ENCODE data around the gene SECISBP2L.

DNA sequence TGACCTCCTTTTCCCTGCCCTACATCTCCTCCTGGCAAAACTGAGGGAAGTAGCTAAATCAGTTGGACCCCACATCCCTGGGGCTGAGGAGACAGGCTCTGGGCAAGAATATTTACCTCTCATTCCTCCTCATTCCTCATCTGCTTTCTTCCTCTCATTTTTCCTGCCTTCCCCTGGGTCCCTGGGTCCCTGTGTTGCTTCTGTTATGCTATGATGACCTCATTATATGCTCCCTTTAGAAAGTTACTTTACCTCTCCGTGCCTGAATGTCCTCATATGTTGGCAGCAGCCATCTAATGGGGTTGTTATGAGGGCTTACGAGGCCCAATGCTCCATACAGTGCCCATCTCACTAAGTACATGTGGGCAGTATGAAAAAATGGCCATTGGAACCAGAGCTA, 81.3 kb downstream of the SECISBP2L start:
- TF ChIP-seq, protein P1, sequence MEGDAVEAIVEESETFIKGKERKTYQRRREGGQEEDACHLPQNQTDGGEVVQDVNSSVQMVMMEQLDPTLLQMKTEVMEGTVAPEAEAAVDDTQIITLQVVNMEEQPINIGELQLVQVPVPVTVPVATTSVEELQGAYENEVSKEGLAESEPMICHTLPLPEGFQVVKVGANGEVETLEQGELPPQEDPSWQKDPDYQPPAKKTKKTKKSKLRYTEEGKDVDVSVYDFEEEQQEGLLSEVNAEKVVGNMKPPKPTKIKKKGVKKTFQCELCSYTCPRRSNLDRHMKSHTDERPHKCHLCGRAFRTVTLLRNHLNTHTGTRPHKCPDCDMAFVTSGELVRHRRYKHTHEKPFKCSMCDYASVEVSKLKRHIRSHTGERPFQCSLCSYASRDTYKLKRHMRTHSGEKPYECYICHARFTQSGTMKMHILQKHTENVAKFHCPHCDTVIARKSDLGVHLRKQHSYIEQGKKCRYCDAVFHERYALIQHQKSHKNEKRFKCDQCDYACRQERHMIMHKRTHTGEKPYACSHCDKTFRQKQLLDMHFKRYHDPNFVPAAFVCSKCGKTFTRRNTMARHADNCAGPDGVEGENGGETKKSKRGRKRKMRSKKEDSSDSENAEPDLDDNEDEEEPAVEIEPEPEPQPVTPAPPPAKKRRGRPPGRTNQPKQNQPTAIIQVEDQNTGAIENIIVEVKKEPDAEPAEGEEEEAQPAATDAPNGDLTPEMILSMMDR (conservative IDR thresholded peaks at IDR 0.05; ENCODE audit: low read depth, low read length), result no peak
- TF ChIP-seq EZH2 (IDR thresholded peaks at IDR 0.05; ENCODE audit: borderline replicate concordance, low read depth, low read length, poor library complexity, severe bottlenecking), result no peak

Data from A673 (cell line).